ENCODE results near the gene TRIM14.
"Not testable (repeated sequence)": the region's sequence is repeated elsewhere in the genome, so short reads cannot be mapped to it uniquely, and the experiment has no call there.

The TRIM14 gene

DNA sequence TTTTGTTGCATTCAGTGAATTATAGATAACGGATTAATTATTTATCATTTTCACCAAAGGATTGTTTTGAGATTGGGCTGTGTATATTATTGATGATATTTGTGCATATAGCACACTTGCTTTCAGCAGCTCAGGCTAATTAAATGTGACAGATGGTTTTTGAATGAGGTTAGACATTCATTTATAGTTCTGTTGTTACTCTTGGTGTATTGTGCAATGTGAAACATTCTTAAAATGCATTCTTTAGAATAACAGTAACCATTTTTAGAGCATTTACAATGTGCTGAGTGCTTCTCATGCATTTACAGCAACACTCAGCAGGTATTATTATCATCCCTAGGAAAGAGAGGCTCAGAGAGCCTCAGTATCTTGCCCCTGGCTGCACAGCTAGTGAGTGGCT is 38.7 kb downstream of the TRIM14 start:
- DNase-seq: no peak

DNA sequence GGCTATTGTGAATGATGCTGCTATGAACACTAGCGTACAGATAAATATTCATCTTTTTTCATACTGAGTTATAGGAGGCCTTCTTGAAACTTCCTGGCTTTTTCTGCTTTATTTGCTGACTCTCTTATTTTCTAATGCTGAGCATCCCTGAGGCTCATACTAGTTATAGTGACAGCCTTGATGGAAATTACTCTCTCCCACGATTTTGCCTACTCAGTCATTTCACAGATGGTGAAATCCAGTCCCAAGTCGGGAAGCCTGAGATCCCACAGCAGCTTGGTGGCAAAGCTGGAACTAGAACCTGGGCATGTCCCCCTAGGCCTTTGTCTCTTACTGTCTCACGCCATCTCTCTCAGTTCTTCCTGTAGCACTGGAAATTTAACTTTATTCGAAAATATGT is 40.1 kb downstream of the TRIM14 start:
- DNase-seq: no peak

DNA sequence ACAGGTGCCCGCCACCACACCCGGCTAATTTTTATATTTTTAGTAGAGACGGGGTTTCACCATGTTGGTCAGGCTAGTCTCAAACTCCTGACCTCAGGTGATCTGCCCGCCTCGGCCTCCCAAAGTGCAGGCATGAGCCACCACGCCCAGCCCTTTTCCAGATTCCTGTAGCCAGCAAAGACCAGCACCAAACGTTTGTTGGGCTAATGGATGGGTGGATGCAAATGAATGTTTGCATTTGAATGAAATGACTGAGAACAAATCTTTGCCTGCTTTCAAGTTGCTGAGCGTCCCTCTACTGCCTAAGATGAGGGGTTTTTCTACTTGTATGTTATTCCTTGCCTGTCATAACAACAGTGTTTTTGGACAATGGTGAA is 42.5 kb downstream of the TRIM14 start:
- not testable (repeated sequence) for DNase-seq

DNA sequence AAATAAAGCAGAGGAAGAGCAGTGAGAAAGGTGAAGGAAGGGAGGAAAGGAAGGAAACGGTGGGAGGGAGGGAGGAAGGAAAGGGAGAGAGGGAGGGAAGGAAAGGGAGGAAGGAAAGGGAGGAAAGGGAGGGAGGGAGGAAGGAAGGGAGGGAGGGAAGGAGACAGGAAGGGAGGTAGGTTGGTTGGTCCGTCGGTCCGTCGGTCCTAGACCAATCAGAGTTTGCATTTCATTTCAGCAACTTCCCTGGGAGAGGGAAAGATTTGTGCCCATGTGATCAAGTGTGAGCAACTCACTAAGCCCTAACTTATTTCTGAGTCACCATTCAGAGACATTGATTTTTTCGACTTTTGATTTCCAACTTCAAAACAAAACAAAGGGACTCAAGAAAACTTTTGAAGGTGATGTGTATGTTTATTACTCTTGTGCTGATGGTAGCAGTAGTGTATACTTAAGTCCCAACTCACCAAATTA is 43.7 kb downstream of the TRIM14 start:
- no peak for DNase-seq

DNA sequence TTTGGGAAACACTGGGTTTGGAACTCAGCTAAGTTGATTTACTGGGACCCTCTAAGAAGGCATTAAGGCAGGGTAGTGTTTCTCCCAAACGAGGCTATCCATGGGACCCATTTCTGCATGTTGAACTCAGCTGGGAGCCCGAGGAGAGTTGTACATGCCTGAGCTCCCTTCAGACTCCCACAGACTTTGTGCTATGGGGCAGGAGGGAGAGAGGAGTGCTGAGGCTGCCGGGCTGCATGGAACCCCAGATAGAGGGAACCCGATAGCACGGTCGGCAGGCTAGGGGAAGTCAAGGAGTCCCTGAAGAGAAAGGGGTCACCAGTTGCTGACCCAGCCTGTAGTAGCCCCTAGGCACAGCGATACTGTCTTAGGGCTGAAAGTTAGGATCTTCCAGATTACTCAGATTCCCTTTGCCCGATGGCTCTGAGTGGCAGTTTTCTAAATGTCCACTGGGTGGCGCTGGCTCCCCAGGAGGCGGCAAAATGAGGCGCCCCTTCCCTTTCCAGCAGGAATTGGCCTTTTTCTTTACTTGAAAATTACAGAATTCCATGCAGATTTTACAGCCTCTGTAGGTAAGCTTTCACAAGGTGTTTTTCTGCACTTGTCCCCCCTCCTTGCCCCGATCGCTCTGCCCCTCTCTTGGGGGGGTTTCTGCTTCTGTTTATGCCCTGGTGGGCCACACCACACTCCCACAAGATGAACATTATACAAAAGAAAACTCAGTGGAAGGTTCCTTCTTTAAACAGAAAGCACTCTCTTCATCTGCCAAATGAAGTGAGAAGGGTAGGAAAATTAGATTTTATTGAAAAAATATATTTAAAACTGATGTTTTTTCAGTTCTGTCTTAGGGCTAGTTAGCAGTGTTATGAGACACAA is 44.7 kb downstream of the TRIM14 start:
- peak; percentile 22 for DNase-seq

DNA sequence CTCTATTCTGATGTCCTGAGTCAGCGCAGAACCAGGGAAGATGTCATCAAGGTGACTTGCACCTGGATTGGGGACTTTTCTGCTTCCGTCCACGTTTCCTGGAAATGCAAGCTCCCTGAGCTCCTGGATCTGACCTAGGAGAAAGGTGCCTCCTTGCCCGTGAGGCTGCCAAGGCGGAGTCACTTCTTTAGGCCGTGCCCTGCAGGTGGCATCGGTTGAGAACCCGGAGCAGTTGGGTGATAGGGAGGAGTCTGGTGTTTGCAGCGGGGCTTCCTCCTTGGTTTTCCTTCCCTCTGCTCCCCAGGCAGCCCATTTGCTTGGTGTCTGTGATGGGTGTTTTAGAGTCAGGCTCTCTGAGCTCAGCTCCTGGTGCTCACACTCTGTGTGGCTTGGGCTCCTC is 47.3 kb downstream of the TRIM14 start:
- no peak for DNase-seq

DNA sequence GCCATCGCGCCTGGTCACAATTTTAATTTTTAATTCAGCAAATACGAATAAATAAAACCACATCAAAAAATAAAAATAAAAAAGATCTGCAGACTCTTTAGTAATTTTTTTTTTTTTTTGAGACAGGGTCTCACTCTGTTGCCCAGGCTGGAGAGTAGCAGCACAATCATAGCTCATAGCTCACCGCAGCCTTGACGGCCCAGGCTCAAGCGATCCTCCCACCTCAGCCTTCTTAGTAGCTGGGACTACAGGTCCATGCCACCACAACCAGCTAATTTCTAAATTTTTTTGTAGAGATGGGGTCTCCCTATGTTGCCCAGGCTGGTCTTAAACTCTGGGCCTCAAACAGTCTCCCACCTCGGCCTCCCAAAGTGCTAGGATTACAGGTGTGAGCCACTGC is 48.3 kb downstream of the TRIM14 start:
- DNase-seq: no peak

DNA sequence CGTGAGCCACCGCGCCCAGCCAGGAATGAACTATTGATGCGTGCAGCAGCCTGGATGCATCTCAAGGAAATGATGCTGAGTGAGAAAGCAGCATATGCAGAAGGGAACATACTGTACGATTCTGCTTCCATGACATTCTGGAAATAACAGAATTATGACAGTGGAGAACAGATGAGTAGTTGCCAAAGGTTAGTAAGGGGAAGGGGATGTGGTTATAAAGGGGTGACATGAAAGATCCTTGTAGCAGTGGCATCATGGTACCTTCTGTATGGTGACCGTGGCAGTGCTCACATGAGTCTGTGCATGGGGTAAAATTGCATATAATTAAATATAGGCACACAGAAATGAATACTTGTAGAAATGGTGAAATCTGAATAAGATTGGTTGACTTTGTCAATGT is 49.5 kb downstream of the TRIM14 start:
- no peak for DNase-seq

DNA sequence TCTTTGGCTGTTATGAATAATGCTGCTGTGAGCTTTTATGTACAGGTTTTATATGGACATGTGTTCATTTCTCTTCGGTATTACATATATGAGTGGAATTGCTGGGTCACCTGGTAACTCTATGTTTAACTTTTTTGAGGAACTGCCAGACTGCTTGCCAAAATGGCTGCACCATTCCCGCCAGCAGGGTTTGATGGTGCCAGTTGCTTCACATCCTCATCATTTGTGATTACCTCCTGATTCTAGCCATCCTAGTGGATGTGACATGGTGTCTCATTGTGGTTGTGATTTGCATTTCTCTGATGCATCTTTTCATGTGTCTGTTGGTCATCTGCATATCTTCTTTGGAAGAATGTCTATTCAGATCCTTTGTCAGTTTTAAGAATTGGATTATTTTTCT is 51.8 kb downstream of the TRIM14 start:
- DNase-seq: no peak

DNA sequence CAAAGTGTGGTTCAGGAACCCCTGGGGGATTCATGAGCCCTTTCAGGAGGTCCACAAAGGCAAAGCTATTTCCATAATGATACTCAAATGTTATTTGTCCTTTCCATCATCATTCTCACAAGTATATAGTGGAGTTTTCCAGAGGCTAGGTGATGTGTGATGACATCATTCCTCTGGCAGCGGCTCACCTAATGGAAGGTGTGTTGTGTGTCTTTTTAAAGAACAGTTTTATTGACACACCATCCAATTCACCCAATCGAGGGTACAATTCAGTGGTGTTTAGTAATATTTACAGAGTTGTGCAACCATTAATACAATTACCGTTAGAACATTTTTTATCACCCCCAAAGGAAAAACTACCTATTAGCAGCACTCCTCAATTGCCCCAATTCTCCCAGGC is 52.8 kb downstream of the TRIM14 start:
- DNase-seq: no peak

DNA sequence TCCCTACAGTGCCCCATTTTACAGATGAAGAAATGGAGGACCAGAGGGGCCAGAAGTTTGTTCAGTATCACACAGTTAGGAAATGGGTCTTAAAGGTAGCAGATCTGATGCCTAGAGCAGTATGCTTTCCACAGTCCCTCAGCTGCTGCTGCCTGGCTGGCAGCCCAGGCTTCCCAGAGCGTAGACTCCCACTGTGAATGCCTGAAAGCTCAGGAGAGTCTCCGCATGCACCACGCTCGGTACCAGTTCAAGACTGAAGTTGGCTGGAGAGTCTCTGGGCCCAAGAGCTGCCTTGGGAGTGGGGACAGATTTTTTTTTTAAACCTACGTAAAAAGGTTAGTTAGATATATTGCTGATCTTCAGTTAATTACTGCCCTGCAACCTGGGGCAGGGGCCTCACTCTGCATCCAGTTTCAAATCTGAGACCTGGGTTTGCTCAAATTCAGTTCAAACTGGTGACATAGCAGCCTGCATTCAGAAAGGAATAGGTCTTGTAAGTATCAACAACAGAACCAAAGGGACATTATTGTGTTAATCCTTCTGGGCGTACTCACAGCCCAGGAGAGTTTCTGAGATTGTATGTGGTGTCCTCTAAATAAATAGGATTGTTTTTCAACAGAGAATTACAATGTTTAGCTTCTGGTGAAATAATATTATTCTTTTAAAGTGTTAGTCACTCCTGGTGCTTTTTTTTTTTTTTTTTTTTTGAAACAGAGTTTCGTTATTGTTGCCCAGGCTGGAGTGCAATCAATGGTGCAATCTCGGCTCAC is 54.2 kb downstream of the TRIM14 start:
- no peak for DNase-seq

DNA sequence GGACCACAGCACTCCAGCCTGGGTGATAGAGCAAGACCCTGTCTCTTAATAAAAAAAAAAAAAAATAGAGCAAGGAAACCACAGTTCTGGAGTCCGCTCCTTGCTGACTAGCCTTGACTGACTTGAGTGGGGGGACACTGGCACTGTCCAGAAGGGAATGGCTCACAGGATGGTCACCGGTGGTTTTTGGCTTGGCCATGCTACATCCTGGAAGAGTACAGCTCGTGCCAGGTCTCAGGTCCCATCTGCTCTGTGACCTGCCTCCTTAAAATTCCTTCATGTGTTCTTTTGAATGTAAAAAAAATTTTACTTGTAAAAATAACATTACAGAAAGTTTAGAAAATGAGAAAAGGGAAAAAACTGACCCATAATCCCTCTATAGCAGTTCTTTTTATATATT is 56.9 kb downstream of the TRIM14 start:
- DNase-seq: no peak

DNA sequence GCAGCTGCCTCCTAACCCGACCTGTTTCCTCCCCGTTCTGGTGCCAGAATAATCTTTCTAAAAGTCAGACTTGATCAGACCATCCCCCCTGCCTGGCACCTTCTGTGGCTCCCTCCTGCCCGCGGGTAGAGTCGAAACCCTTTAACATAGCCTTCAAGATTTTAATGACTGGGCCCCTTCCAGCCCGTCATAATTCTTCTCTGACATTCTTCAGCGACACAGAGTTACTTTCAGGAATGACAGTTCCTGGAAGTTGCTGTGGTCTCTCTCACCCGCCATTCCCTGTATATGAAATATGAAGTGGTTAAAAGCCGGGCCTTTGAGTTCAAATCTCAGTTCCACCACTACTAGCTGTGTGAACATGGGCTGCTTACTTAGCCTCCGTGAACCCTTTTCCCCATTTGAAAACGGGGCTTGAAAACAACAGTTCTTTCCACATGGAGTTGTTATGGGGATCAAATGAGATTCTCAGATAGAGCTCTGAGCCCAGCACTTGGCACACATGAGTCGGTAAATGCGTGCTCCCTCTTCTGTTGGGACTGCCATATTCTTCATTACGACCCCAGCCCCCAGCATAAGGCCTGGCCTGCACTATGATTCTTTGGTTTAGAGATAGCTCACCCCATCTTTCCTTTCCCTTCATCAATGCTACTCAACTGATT is 61.8 kb downstream of the TRIM14 start:
- DNase-seq: no peak

DNA sequence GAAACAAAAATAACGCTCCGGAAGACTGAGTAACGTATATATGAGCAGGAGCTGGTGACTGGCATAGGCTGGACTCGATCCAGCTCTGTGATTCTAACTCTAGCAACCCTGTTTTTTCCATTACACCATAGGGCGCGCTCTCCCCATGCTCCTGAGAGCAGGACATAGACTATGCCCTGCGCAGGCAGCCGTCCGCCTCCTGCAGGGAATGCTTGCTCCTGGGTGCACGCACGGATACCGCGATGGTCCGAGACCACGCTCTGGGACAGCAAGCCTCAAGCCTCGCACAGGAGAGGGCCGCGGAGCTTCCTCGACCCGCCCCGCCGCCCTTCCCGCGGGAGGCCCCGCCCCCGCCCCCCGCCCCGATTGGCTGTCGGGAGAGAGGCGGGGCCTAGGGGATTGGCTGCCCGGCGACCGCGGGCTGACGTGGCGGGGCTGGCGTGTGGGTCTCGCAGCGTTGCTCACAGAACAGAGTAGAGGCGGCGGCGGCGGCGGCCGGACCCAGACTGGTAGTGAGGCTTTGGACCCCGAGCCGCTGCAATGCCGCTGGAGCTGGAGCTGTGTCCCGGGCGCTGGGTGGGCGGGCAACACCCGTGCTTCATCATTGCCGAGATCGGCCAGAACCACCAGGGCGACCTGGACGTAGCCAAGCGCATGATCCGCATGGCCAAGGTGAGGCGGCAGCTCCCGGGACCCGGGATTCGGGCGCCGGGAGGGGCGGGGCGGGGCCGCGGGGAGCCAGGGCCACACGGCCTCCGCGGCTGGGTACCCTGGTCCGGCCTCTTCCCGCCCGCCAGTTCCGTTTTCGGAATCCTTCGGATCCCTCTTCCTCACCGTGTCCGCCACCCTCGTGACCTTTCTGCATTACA is 62.5 kb downstream of the TRIM14 start, which contains the start of gene NANS:
Gene NANS, plus strand, starts transcription at position 464 of the 869 bp plus-strand sequence. Its CDS starts 77 bp downstream, at position 541.
- DNase-seq: peak; percentile 75

DNA sequence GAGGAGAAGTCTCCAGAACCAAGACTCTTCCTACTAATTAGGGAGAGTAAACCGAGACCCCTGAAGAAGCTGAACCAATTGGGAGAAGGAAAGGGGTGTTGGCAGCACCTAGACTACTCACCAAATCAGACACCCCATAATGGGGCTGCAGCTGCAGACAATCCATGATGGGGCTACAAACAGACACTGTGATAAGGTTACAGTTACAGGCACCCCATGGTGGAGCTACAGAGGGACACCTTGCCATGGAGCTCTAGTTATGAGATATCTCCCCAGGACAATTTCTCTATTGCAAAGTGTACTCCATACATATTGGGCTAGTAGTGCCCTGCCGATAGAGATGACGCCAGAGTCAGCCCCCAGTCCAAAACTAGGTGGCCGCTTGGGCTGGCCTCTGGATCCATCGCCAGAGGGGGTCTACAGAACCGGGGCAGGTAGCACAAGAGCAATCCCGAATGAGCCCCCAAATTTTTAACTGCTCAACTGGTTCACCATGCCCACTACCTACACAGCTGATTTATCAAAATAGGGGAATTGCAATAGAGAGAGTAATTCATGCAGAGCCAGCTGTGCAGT is 64.6 kb downstream of the TRIM14 start:
- no peak for DNase-seq

DNA sequence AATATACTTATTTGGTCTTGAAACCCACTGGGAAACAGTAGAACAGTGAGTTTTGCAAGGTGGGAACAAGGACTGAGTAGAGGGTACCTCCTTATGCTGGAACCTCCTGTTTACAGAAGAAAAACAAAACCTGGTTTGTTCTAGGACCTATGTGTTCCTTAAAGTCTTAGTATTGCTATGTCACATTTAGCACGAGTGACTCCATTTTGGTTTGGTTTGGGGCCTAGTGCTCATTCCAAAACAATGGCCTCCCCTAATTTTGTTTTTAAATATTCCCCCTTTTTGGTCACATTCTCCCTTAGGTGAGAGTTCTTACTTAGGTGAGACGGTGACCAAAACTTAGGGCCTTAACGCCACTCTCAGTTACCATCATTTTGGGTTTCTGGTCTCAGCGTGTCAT is 68.7 kb downstream of the TRIM14 start:
- no peak for DNase-seq

DNA sequence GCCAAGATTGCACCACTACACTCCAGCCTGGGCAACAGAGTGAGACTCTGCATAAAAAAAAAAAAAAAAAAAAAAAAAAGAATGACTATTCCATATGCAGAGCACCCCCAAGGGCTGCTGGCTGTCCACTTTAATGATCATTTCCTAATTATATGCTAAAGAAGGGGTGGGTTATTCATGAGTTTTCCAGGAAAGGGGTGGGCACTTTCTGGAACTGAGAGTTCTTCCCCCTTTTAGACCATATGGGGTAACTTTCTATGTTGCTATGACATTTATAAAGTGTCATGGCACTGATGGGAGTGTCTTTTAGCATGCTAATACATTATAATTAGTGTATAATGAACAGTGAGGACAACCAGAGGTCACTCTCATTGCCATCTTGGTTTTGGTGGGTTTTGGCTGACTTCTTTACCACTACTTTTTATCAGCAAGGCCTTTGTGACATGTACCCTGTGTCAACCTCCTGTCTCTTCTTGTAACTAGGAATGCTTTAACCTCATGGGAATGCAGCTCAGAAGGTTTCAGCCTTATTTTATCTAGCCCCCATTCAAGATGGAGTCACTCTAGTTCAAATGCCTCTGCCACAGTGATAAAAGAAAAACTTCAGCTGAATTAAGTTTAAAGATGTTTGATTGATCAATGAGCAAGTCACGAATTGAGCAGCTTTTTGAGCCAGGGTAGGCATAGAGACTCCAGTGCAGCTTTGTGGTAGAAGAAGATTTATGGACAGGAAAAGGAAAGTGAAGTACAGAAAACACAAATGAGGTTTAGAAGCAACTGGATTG is 69.5 kb downstream of the TRIM14 start:
- DNase-seq: no peak

DNA sequence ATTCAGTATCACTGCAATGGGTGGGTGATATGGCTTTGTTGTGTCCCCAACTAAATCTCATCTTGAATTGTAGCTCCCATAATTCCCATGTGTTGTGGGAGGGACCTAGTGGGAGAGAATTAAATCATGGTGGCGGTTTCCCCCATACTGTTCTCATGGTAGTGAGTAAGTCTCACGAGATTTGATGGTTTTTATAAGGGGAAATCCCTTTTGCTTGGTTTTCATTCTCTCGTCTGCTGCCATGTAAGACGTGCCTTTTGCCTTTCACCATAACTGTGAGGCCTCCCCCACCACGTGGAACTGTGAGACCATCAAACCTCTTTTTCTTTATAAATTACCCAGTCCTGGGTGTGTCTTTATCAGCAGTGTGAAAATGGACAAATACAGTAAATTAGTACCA is 72.0 kb downstream of the TRIM14 start:
- DNase-seq: no peak

DNA sequence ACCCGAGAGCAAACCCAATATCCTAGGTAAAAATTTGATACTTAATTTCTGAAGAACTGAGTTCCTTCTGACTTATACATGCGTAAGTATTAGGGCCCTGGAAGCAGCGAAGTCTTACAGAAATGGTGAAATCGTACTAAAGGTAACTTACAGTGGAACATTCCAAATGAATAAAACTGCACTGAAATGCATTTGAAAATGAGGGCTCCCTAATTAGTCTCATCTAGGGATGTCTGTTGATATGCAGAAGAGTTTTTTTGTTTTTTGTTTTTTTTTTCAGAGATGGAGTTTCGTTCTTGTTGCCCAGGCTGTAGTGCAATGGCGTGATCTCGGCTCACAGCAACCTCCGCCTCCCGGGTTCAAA is 72.9 kb downstream of the TRIM14 start:
- no peak for DNase-seq

DNA sequence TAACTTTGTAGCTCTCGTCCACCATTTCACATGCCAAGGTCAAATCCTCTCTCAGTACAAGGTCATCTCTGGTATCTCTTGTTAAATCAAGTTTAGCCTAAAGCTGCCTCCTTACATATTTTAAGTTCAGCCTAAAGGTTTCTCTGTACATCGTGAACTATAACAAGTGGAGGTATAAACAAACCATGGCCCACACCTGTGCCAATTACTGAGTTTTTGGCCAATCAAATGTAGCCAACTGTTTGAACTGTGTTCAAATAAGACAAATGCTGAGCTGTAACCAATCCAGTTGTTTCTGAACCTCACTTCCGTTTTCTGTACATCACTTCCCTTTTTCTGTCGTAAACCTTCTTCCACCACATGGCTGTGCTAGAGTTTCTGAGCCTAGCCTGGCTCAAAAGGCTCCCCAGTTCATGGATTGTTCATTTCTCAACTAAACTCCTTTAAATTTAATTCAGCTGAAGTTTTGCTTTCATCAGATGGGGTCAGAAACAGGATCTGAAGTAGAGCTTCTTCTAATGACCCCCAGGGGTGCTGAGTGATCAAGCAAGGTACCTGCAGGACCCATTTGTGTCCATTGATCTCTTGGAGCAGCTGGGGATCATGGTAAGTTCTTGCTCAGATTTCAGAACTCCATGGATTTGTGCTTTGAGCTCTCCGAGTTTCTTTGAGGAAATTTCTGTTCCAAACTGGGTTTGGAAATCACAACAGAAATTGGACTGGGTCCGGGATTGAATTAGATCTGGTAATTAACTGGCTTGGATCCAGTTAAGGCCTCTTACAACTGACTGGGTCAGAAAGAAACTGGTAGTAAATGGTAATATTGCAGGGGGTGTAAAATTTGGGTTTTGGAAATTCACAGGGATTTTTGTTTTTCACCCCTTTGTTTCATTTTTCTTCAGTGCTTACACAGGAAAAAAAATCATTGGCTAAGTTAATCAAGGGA is 73.5 kb downstream of the TRIM14 start:
- DNase-seq: no peak

All from NCI-H2107 (cell line).